ENCODE measurements around the gene UGT3A1. TPM values are rescaled to one million over a fixed set of nuclear protein-coding genes. Genes with fewer than 3 reads are reported as not detected.

The UGT3A1 gene
- total RNA-seq (not detected in 2 replicates), polyA plus RNA-seq (not detected in 2 replicates), polyA minus RNA-seq (not detected in 2 replicates), Bru-seq, nascent RNA (not detected), BruChase-seq, experiment 1, labeled RNA remaining after a 6-hour chase (percentile 2 among the genes with signal in this experiment), BruChase-seq, experiment 2, labeled RNA remaining after a 2-hour chase (not detected)
- not detected in 2 replicates for polyA plus RNA-seq (2011; cell fraction: cytosol; rRNA removed)
- not detected in 2 replicates for polyA plus RNA-seq (2011; cell fraction: nucleus; rRNA removed)
- not detected in 2 replicates for polyA plus RNA-seq (2012)
- not detected for polyA minus RNA-seq (2011; cell fraction: cytosol; rRNA and poly(A)+ RNA removed)
- polyA minus RNA-seq (2011; cell fraction: nucleus; rRNA and poly(A)+ RNA removed): not detected in 2 replicates
- long read RNA-seq: 0 reads

- CTCF ChIA-PET: no interaction called here
- Histone ChIP-seq H3K27me3 (ENCODE audit: control insufficient read depth in 2 of 2, insufficient read depth in 2 of 2, low read length in 2 of 2) (no peaks in the 10 kb centered on the region), H3K4me2 (ENCODE audit: insufficient read depth, low read length) (no peak within 1 kb of the TSS), H2AFZ (ENCODE audit: low read depth, low read length) (no peak within 1 kb of the TSS), H3K9ac (replicated peaks; ENCODE audit: extremely low read depth, insufficient read depth, low read length) (no peak within 1 kb of the TSS), H3K79me2 (ENCODE audit: control insufficient read depth, insufficient read depth, low read length) (no peaks in the 10 kb centered on the region), H3K4me3 (replicated peaks in 1 of 3; ENCODE audit: insufficient read depth in 1 of 3, low read depth in 1 of 3, low read length in 3 of 3) (no peak within 1 kb of the TSS), H3K4me1 (ENCODE audit: control insufficient read depth, extremely low read depth, insufficient read depth, low read length) (no peaks in the 10 kb centered on the region), H3K27ac (ENCODE audit: insufficient read depth, low read depth, low read length) (no peak within 1 kb of the TSS), H3K9me1 (replicated peaks; ENCODE audit: control insufficient read depth, extremely low read depth, insufficient read depth, low read length) (no peaks in the 10 kb centered on the region), H3K36me3 (ENCODE audit: control insufficient read depth in 2 of 2, extremely low read depth in 1 of 2, insufficient read depth in 2 of 2, low read length in 2 of 2) (no peaks in the 10 kb centered on the region), H3K9me3 (replicated peaks; ENCODE audit: control insufficient read depth, insufficient read depth, low read length) (no peaks in the 10 kb centered on the region), H4K20me1 (replicated peaks; ENCODE audit: control insufficient read depth, extremely low read depth, insufficient read depth, low read length) (no peaks in the 10 kb centered on the region)
- no peak for DNase-seq (ENCODE audit: low read depth, low spot score)
- POLR2A ChIA-PET: no interaction called here
- TF ChIP-seq MYC (IDR thresholded peaks at IDR 0.05; ENCODE audit: low read depth, low read length) (no peak), POLR2AphosphoS5 (IDR thresholded peaks at IDR 0.05; ENCODE audit: insufficient read depth, low read depth, low read length) (no peak), MAX (IDR thresholded peaks at IDR 0.05; ENCODE audit: insufficient read depth, insufficient read length) (no peak)
- FAIRE-seq: no peak
- dilution Hi-C loops (cut with MboI; ENCODE audit: extremely low pct_ligation_motif_present, low sequenced_read_pairs): no loop called here
- no TSS peak for BruUV-seq (replicated peaks)
- intact Hi-C loops (cut with micrococcal nuclease): no loop called here
These were observed at the start of gene UGT3A1 for GRCh38 chr5:35990941-35991611. UGT3A1 (minus strand) TSS chr5:35991390; CDS start chr5:35991240, 150 bp downstream.

GRCh38 chr5:36035696-36036095 is 44.5 kb upstream of the UGT3A1 start:
- DNase-seq (ENCODE audit: low read depth, low spot score) (no peak), FAIRE-seq (no peak)
- Histone ChIP-seq H3K4me3 (replicated peaks in 1 of 3; ENCODE audit: insufficient read depth in 1 of 3, low read depth in 1 of 3, low read length in 3 of 3) (no peak overlapping the region), H3K27ac (ENCODE audit: insufficient read depth, low read depth, low read length) (no peak overlapping the region), H3K4me2 (ENCODE audit: insufficient read depth, low read length) (no peak overlapping the region), H3K4me1 (ENCODE audit: control insufficient read depth, extremely low read depth, insufficient read depth, low read length) (no peaks in the 10 kb centered on the region), H3K27me3 (ENCODE audit: control insufficient read depth in 2 of 2, insufficient read depth in 2 of 2, low read length in 2 of 2) (no peaks in the 10 kb centered on the region), H3K9me3 (replicated peaks; ENCODE audit: control insufficient read depth, insufficient read depth, low read length) (no peaks in the 10 kb centered on the region), H3K9me1 (replicated peaks; ENCODE audit: control insufficient read depth, extremely low read depth, insufficient read depth, low read length) (no peaks in the 10 kb centered on the region), H3K9ac (replicated peaks; ENCODE audit: extremely low read depth, insufficient read depth, low read length) (no peak overlapping the region), H4K20me1 (replicated peaks; ENCODE audit: control insufficient read depth, extremely low read depth, insufficient read depth, low read length) (no peaks in the 10 kb centered on the region), H2AFZ (ENCODE audit: low read depth, low read length) (no peak overlapping the region), H3K36me3 (ENCODE audit: control insufficient read depth in 2 of 2, extremely low read depth in 1 of 2, insufficient read depth in 2 of 2, low read length in 2 of 2) (no peaks in the 10 kb centered on the region), H3K79me2 (ENCODE audit: control insufficient read depth, insufficient read depth, low read length) (no peaks in the 10 kb centered on the region)
- no peak for TF ChIP-seq POLR2AphosphoS5 (IDR thresholded peaks at IDR 0.05; ENCODE audit: insufficient read depth, low read depth, low read length)
- no peak for TF ChIP-seq FOS (IDR thresholded peaks at IDR 0.05; ENCODE audit: borderline replicate concordance, insufficient read depth, low read length)
- no peak for TF ChIP-seq EZH2 (IDR thresholded peaks at IDR 0.05; ENCODE audit: borderline replicate concordance, low read depth, low read length, severe bottlenecking)
- no peak for TF ChIP-seq MYC (IDR thresholded peaks at IDR 0.05; ENCODE audit: low read depth, low read length)
- TF ChIP-seq, protein P1, sequence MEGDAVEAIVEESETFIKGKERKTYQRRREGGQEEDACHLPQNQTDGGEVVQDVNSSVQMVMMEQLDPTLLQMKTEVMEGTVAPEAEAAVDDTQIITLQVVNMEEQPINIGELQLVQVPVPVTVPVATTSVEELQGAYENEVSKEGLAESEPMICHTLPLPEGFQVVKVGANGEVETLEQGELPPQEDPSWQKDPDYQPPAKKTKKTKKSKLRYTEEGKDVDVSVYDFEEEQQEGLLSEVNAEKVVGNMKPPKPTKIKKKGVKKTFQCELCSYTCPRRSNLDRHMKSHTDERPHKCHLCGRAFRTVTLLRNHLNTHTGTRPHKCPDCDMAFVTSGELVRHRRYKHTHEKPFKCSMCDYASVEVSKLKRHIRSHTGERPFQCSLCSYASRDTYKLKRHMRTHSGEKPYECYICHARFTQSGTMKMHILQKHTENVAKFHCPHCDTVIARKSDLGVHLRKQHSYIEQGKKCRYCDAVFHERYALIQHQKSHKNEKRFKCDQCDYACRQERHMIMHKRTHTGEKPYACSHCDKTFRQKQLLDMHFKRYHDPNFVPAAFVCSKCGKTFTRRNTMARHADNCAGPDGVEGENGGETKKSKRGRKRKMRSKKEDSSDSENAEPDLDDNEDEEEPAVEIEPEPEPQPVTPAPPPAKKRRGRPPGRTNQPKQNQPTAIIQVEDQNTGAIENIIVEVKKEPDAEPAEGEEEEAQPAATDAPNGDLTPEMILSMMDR (IDR thresholded peaks at IDR 0.05; ENCODE audit: extremely low read depth in 1 of 2, insufficient read depth in 1 of 2, low read depth in 1 of 2, low read length in 2 of 2): no peak
- TF ChIP-seq POLR2A (IDR thresholded peaks at IDR 0.05; ENCODE audit: low read depth, low read length): no peak
- TF ChIP-seq GATA2 (IDR thresholded peaks at IDR 0.05; ENCODE audit: insufficient read depth, insufficient read length, low read depth, low read length): no peak
- TF ChIP-seq MAX (IDR thresholded peaks at IDR 0.05; ENCODE audit: insufficient read depth, insufficient read length): no peak
- TF ChIP-seq JUN (IDR thresholded peaks at IDR 0.05; ENCODE audit: borderline replicate concordance, insufficient read depth, insufficient read length, low read depth): no peak
- ChIA-PET POLR2A (no interaction called here), CTCF (interaction anchor here (0.8 kb wide), 1 partner anchor 43 kb away, joined by 6 read pairs; no protein-coding TSS in a partner anchor)
- no TSS peak for BruUV-seq (replicated peaks)
- intact Hi-C loops (cut with micrococcal nuclease) (no loop called here), dilution Hi-C loops (cut with MboI; ENCODE audit: extremely low pct_ligation_motif_present, low sequenced_read_pairs) (no loop called here)

All from endothelial cell of umbilical vein (primary cell).